K562 (cell line): ENCODE data around the gene BTN3A1. TPM values are rescaled to one million over a fixed set of nuclear protein-coding genes. Genes with fewer than 3 reads are reported as not detected.

Source experiments
- BRD4 ChIP-seq: fragments of 200-600 bp; sonication (generic); IDR thresholded peaks from 2 replicates; pipeline ENCODE4 v1.6.1; 2017; ENCODE audit warnings: inconsistent platforms
- ETV5 ChIP-seq: sonication (generic); formaldehyde crosslinking; IDR thresholded peaks from 2 replicates; pipeline ENCODE4 v1.4.0; 2020; ENCODE audit warnings: low read depth, mild to moderate bottlenecking, missing genetic modification reagents
- FOS ChIP-seq: IDR thresholded peaks from 3 replicates; pipeline ENCODE4 v1.6.1; 2011; ENCODE audit not compliant: insufficient read length; ENCODE audit errors: extremely low read depth
- HDAC1 ChIP-seq, 2 experiments: fragments of 450-650 bp; IDR thresholded peaks; 2 replicates each; pipeline ENCODE4 v1.6.1; 2016 to 2017; ENCODE audit warnings: inconsistent platforms in 1 of 2, mild to moderate bottlenecking in 1 of 2, moderate library complexity in 1 of 2
- POU5F1 ChIP-seq: fragments of 150-350 bp; IDR thresholded peaks from 2 replicates; pipeline ENCODE4 v1.6.1; 2014; ENCODE audit warnings: borderline replicate concordance, low read length, low read depth, mild to moderate bottlenecking; ENCODE audit not compliant: partially characterized antibody
- RBM39 ChIP-seq: fragments of 200-400 bp; formaldehyde crosslinking; optimal IDR thresholded peaks from 2 replicates; pipeline ENCODE3; 2018; ENCODE audit warnings: low read depth, low read length
- RNF2 ChIP-seq: sonication (generic); IDR thresholded peaks from 2 replicates; pipeline ENCODE4 v1.6.1; 2016
- TCF3 ChIP-seq: sonication (generic); formaldehyde crosslinking; IDR thresholded peaks from 2 replicates; pipeline ENCODE4 v1.4.0; 2020; ENCODE audit warnings: mild to moderate bottlenecking, missing genetic modification reagents
- TCF7L2 ChIP-seq: fragments of 150-350 bp; IDR thresholded peaks from 2 replicates; pipeline ENCODE4 v1.6.1; 2016; ENCODE audit warnings: low read depth, mild to moderate bottlenecking, low read length, moderate library complexity
- TCFL5 ChIP-seq: fragments of 250-450 bp; sonication (Bioruptor Pico); conservative IDR thresholded peaks from 2 replicates; pipeline ENCODE4 v1.6.1; 2021; ENCODE audit warnings: mild to moderate bottlenecking, moderate library complexity, matching md5 sums
- ZEB2 ChIP-seq: fragments of 450-650 bp; IDR thresholded peaks from 2 replicates; pipeline ENCODE4 v1.6.1; 2016
- ZNF140 ChIP-seq: fragments of 250-450 bp; sonication (Bioruptor Pico); IDR thresholded peaks from 2 replicates; pipeline ENCODE4 v1.8.0; 2021; ENCODE audit warnings: moderate library complexity, mild to moderate bottlenecking, inconsistent platforms
- ZNF146 ChIP-seq: IDR thresholded peaks from one replicate; pipeline ENCODE4 v1.6.1; 2018; ENCODE audit warnings: missing compliant biosample characterization; ENCODE audit not compliant: unreplicated experiment
- ZNF354B ChIP-seq: fragments of 250-450 bp; sonication (Bioruptor Pico); IDR thresholded peaks from 2 replicates; pipeline ENCODE4 v1.4.0; 2020
- ZNF445 ChIP-seq: fragments of 250-450 bp; sonication (Bioruptor Pico); IDR thresholded peaks from 2 replicates; pipeline ENCODE4 v1.4.0; 2020; ENCODE audit warnings: low read depth, mild to moderate bottlenecking, moderate library complexity
- ZNF583 ChIP-seq: fragments of 250-450 bp; sonication (Bioruptor Pico); IDR thresholded peaks from 2 replicates; pipeline ENCODE4 v1.4.0; 2020
- polyA plus RNA-seq, 8 experiments: library from polyadenylated mRNA; depleted of rRNA in 4 of 8; stranded (reverse) in 5 of 8; unstranded in 3 of 8; fragments of >200 nt; fragmentation: Nextera tagmentation in 2 of 8; fragmentation: Illumina TruSeq in 1 of 8; extraction: Ambion mirVana in 2 of 8; extraction: Trizol in 1 of 8; gene quantifications; 2 replicates each; pipeline versions ENCODE4 v1.2.1 to v1.2.3, GENCODE V29; 2011 to 2014; ENCODE audit warnings: inconsistent platforms in 1 of 8, missing spikeins in 1 of 8
- total RNA-seq, 7 experiments: library from RNA; depleted of rRNA in 6 of 7; stranded (reverse); fragments of >200 nt in 6 of 7; fragmentation: Illumina TruSeq in 2 of 7; extraction: Trizol in 2 of 7; gene quantifications; 2 replicates each; pipeline versions ENCODE4 v1.2.1 to v1.2.3, GENCODE V29; 2011 to 2021; ENCODE audit warnings: low replicate concordance in 1 of 7
- TF ChIP-seq, protein P1 (sequence below): fragments of 250-450 bp; sonication (Bioruptor Pico); IDR thresholded peaks from 2 replicates; pipeline ENCODE4 v1.4.0; 2020; ENCODE audit warnings: mild to moderate bottlenecking, moderate library complexity, borderline replicate concordance
- TF ChIP-seq, protein P2 (sequence below), 2 experiments: fragments of 250-450 bp in 1 of 2; fragments of 450-650 bp in 1 of 2; sonication (Bioruptor Pico) in 1 of 2; IDR thresholded peaks; 2 replicates each; pipeline versions ENCODE4 v1.6.1 to v1.8.0; 2016 to 2021; ENCODE audit warnings: mild to moderate bottlenecking in 2 of 2, moderate library complexity in 2 of 2, missing compliant biosample characterization in 1 of 2, missing genetic modification characterization in 1 of 2
- TF ChIP-seq, protein P3 (sequence below): sonication (generic); formaldehyde crosslinking; IDR thresholded peaks from 2 replicates; pipeline ENCODE4 v1.8.0; 2023; ENCODE audit warnings: mild to moderate bottlenecking, missing genetic modification reagents
- TF ChIP-seq, protein P4 (sequence below): sonication (generic); IDR thresholded peaks from 2 replicates; pipeline ENCODE4 v1.6.1; 2016

The BTN3A1 gene
- total and polyA plus RNA-seq, 9 of the 15 experiments (the other 6 are each of a cell fraction or from before 2014, with no cell fraction given), result 0.84 to 8.5 (median 3.9) TPM

DNA sequence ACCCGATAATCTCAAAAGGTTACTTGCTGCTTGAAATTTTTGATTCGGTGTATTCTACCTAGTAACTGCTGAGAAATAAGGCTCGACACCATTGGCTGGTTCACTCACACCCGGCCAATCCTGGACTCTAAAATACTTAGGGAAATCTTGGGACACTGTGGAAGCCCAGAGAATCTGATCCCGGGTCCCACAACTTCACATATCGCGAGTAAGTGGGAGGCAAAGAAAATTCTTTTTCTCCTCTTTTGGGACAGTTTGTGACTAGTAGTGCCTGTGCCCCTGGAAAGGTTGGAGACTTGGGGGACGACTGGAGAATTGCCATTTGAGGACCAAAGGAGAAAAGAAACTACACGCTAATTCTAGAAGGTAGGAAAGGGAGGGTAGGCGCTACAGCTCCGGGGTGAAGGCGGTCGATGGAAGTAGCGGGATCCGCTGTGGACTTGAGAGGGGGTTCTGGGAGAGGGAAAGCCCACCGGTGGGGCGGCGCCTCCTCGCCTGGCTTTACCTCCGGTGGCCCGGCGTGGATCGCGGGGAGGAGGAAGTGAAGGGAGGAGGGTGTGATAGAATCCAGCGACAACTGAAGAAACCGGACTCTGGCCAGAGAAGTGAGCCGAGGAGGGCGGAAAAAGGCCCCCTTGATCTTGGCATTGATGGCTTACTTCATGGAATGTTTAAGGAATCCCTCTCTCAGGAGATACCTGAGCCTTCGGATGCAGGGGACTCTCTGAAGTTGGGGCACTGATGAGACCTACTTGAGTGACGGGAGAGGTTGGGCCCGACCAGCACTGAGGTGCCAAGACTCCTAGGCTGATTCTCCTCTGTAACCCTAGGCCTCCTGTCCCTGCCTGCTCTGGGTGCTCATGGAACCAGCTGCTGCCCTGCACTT is 19.4 kb downstream of the BTN3A1 start (continued):
- TF ChIP-seq, protein P1, sequence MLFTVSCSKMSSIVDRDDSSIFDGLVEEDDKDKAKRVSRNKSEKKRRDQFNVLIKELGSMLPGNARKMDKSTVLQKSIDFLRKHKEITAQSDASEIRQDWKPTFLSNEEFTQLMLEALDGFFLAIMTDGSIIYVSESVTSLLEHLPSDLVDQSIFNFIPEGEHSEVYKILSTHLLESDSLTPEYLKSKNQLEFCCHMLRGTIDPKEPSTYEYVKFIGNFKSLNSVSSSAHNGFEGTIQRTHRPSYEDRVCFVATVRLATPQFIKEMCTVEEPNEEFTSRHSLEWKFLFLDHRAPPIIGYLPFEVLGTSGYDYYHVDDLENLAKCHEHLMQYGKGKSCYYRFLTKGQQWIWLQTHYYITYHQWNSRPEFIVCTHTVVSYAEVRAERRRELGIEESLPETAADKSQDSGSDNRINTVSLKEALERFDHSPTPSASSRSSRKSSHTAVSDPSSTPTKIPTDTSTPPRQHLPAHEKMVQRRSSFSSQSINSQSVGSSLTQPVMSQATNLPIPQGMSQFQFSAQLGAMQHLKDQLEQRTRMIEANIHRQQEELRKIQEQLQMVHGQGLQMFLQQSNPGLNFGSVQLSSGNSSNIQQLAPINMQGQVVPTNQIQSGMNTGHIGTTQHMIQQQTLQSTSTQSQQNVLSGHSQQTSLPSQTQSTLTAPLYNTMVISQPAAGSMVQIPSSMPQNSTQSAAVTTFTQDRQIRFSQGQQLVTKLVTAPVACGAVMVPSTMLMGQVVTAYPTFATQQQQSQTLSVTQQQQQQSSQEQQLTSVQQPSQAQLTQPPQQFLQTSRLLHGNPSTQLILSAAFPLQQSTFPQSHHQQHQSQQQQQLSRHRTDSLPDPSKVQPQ (CRISPR knock-in tag), result no peak
- TF ChIP-seq RNF2 (no peak), ZNF583 (CRISPR knock-in tag) (no peak; the same call in 1 of the 2 replicates), ZNF140 (CRISPR knock-in tag) (no peak), RBM39 (no peak), HDAC1 (IDR thresholded peaks at IDR 0.05) (peak in 1 of 2 experiments; percentile 74; a peak in 2 of 4 replicates), TCFL5 (CRISPR knock-in tag) (no peak), ZNF146 (no peak), ETV5 (CRISPR knock-in tag) (peak; percentile 77), ZNF445 (CRISPR knock-in tag) (no peak), TCF3 (CRISPR knock-in tag) (no peak), BRD4 (no peak), ZEB2 (no peak), TCF7L2 (no peak), POU5F1 (no peak), ZNF354B (CRISPR knock-in tag) (no peak), FOS (peak; percentile 87)
- TF ChIP-seq, protein P2, sequence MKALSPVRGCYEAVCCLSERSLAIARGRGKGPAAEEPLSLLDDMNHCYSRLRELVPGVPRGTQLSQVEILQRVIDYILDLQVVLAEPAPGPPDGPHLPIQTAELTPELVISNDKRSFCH (CRISPR knock-in tag; IDR thresholded peaks at IDR 0.05), result no peak
- TF ChIP-seq, protein P2 (tag; IDR thresholded peaks at IDR 0.05), result peak; percentile 56; the same call in 1 of the 2 replicates
- TF ChIP-seq, protein P3, sequence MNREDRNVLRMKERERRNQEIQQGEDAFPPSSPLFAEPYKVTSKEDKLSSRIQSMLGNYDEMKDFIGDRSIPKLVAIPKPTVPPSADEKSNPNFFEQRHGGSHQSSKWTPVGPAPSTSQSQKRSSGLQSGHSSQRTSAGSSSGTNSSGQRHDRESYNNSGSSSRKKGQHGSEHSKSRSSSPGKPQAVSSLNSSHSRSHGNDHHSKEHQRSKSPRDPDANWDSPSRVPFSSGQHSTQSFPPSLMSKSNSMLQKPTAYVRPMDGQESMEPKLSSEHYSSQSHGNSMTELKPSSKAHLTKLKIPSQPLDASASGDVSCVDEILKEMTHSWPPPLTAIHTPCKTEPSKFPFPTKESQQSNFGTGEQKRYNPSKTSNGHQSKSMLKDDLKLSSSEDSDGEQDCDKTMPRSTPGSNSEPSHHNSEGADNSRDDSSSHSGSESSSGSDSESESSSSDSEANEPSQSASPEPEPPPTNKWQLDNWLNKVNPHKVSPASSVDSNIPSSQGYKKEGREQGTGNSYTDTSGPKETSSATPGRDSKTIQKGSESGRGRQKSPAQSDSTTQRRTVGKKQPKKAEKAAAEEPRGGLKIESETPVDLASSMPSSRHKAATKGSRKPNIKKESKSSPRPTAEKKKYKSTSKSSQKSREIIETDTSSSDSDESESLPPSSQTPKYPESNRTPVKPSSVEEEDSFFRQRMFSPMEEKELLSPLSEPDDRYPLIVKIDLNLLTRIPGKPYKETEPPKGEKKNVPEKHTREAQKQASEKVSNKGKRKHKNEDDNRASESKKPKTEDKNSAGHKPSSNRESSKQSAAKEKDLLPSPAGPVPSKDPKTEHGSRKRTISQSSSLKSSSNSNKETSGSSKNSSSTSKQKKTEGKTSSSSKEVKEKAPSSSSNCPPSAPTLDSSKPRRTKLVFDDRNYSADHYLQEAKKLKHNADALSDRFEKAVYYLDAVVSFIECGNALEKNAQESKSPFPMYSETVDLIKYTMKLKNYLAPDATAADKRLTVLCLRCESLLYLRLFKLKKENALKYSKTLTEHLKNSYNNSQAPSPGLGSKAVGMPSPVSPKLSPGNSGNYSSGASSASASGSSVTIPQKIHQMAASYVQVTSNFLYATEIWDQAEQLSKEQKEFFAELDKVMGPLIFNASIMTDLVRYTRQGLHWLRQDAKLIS (CRISPR knock-in tag), result no peak
- TF ChIP-seq, protein P4, sequence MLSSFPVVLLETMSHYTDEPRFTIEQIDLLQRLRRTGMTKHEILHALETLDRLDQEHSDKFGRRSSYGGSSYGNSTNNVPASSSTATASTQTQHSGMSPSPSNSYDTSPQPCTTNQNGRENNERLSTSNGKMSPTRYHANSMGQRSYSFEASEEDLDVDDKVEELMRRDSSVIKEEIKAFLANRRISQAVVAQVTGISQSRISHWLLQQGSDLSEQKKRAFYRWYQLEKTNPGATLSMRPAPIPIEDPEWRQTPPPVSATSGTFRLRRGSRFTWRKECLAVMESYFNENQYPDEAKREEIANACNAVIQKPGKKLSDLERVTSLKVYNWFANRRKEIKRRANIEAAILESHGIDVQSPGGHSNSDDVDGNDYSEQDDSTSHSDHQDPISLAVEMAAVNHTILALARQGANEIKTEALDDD, result no peak
